ENCODE measurements around the gene DTNBP1.

GRCh38 chr6:15483060-15483459 lies 179.8 kb downstream of the DTNBP1 start:
- TF ChIP-seq CTCF (IDR thresholded peaks at IDR 0.05) (no peak), POLR2A (IDR thresholded peaks at IDR 0.05) (no peak)

All from esophagus squamous epithelium (tissue), 4 donors.